ENCODE measurements around the gene TBX4.
"Not testable (repeated sequence)": the region's sequence is repeated elsewhere in the genome, so short reads cannot be mapped to it uniquely, and the experiment has no call there.

The TBX4 gene

GRCh38 chr17:61502292-61502691 lies 50.1 kb downstream of the TBX4 start:
- no peak for TF ChIP-seq CTCF (IDR thresholded peaks at IDR 0.05; ENCODE audit: control insufficient read depth, insufficient read depth, low read depth, low read length, missing control alignments)
- no peak for DNase-seq (ENCODE audit: low read depth)

GRCh38 chr17:61503961-61504360 lies 51.7 kb downstream of the TBX4 start:
- DNase-seq (ENCODE audit: low read depth) = no peak
- TF ChIP-seq CTCF (IDR thresholded peaks at IDR 0.05; ENCODE audit: control insufficient read depth, insufficient read depth, low read depth, low read length, missing control alignments) = no peak
- H3K4me3 ChIP-seq (ENCODE audit: control insufficient read depth, low read depth, low read length) = no peak overlapping the region

More at GRCh38 chr17:61502292-61502691, 50.1 kb downstream of the TBX4 start:
- no peak overlapping the region for H3K4me3 ChIP-seq (ENCODE audit: control insufficient read depth, low read depth, low read length)

GRCh38 chr17:61504697-61505096 lies 52.5 kb downstream of the TBX4 start:
- TF ChIP-seq CTCF (IDR thresholded peaks at IDR 0.05; ENCODE audit: control insufficient read depth, insufficient read depth, low read depth, low read length, missing control alignments) = no peak
- H3K4me3 ChIP-seq (ENCODE audit: control insufficient read depth, low read depth, low read length) = no peak overlapping the region
- DNase-seq (ENCODE audit: low read depth) = peak; percentile 89

GRCh38 chr17:61505846-61506627 lies 53.8 kb downstream of the TBX4 start:
- TF ChIP-seq CTCF (IDR thresholded peaks at IDR 0.05; ENCODE audit: control insufficient read depth, insufficient read depth, low read depth, low read length, missing control alignments) = no peak
- DNase-seq (ENCODE audit: low read depth) = no peak
- H3K4me3 ChIP-seq (ENCODE audit: control insufficient read depth, low read depth, low read length) = no peak overlapping the region

GRCh38 chr17:61507383-61508066 lies 55.3 kb downstream of the TBX4 start:
- H3K4me3 ChIP-seq (ENCODE audit: control insufficient read depth, low read depth, low read length) = no peak overlapping the region
- TF ChIP-seq CTCF (IDR thresholded peaks at IDR 0.05; ENCODE audit: control insufficient read depth, insufficient read depth, low read depth, low read length, missing control alignments) = no peak
- DNase-seq (ENCODE audit: low read depth) = no peak

- no peak overlapping the region for H3K4me3 ChIP-seq (ENCODE audit: control insufficient read depth, low read depth, low read length)
- no peak for TF ChIP-seq CTCF (IDR thresholded peaks at IDR 0.05; ENCODE audit: control insufficient read depth, insufficient read depth, low read depth, low read length, missing control alignments)
- DNase-seq (ENCODE audit: low read depth) = no peak
These were observed 56.7 kb downstream of the TBX4 start for GRCh38 chr17:61508912-61509311.

- DNase-seq (ENCODE audit: low read depth); H3K4me3 ChIP-seq (ENCODE audit: control insufficient read depth, low read depth, low read length): not testable (repeated sequence)
These were observed 57.2 kb downstream of the TBX4 start for GRCh38 chr17:61509454-61509853.

All from AG09309 (cell line).